HUES48 (cell line): Measurements from ENCODE around the gene PPP1R16B.
"Not testable (repeated sequence)": the region's sequence is repeated elsewhere in the genome, so short reads cannot be mapped to it uniquely, and the experiment has no call there.

ENCODE experiments used
- H3K27ac ChIP-seq: one replicate; pipeline ENCODE4 v1.7.0; 2013; ENCODE audit warnings: low read depth, low read length, inconsistent platforms
- H3K27me3 ChIP-seq: 2 replicates; pipeline ENCODE4 v1.6.1; 2013; ENCODE audit warnings: mild to moderate bottlenecking, low read length; ENCODE audit not compliant: control insufficient read depth, insufficient read depth
- H3K36me3 ChIP-seq: 2 replicates; pipeline ENCODE4 v1.6.1; 2013; ENCODE audit warnings: low read length; ENCODE audit not compliant: control insufficient read depth, insufficient read depth
- H3K4me1 ChIP-seq: 2 replicates; pipeline ENCODE4 v1.6.1; 2013; ENCODE audit warnings: mild to moderate bottlenecking, low read length; ENCODE audit not compliant: control insufficient read depth, insufficient read depth
- H3K4me3 ChIP-seq: 2 replicates; pipeline ENCODE4 v1.5.1; 2013; ENCODE audit warnings: mild to moderate bottlenecking, low read depth, low read length
- H3K9ac ChIP-seq: 2 replicates; pipeline ENCODE4 v1.6.1; 2013; ENCODE audit warnings: mild to moderate bottlenecking, low read depth, low read length, moderate library complexity
- H3K9me3 ChIP-seq: 2 replicates; pipeline ENCODE4 v1.6.1; 2013; ENCODE audit warnings: low read length; ENCODE audit not compliant: control insufficient read depth, insufficient read depth

The PPP1R16B gene

GRCh38 chr20:38953630-38954340 lies 148.3 kb downstream of the PPP1R16B start:
- H3K36me3 ChIP-seq = peaks cover 48% of the 10 kb centered on the region
- no peak overlapping the region for H3K27ac ChIP-seq
- H3K9ac ChIP-seq = no peak overlapping the region
- H3K4me1 ChIP-seq = no peaks in the 10 kb centered on the region
- H3K27me3 ChIP-seq = no peaks in the 10 kb centered on the region
- H3K9me3 ChIP-seq = no peaks in the 10 kb centered on the region
- no peak overlapping the region for H3K4me3 ChIP-seq

DNA sequence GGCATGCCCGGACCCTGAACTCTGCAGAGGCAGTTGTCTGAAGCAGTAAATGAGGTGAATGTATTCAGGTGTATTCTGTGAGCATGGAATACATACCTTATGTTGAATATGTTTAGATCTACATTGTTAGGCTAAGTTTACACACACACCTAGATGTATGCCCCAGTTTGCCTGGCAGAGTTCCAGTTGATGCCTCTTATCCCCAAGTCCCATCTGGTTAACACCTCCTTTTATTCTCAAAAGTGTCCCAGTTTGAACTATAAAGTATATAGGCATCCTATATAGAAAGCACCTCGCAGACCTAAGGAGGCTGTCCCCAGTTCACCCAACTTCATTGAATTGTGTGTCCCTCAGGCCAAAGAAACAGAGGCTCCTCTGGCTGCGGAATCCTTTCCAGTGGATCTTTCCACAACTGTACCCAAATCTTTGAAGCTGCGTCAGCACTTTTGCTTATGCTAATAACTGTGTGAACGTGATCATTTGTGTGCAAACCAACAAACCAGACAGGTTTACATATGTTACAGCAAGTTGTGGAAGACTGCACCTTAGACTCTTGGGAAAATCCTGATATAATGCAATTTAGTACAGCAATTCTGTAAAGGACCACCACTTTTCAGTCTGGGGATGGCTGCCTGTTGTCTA lies 151.9 kb downstream of the PPP1R16B start:
- no peaks in the 10 kb centered on the region for H3K27me3 ChIP-seq
- no peak overlapping the region for H3K9ac ChIP-seq

DNA sequence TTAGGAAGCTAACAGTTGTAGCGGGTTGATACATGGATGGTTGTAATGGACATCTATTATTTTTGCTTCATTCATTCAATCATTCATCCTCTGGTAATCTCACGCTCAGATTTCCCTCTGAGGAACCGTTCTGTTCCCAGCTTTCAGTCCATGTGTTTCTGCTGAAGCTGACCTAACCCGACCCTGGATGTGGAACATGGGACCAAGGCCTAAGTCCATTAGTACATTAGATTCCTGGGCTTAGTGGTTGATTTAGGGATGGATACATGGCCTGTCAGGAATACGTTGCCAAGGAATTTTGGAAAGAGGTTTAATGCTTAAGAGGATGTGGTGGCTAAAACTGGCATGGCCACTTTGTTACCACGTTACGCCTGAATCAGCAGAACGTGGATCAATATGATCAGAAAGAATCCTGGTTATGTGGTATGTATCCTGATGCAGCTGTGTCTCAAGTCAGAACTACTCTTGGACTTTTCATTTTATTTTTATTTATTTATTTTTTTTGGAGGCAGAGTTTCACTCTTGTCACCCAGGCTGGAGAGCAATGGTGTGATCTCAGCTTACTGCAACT lies 152.5 kb downstream of the PPP1R16B start:
- H3K27me3 ChIP-seq = no peaks in the 10 kb centered on the region
- no peak overlapping the region for H3K4me3 ChIP-seq
- H3K27ac ChIP-seq = no peak overlapping the region
- H3K4me1 ChIP-seq = peaks cover 10% of the 10 kb centered on the region
- H3K9me3 ChIP-seq = no peaks in the 10 kb centered on the region
- H3K36me3 ChIP-seq = peaks cover 9% of the 10 kb centered on the region
- H3K9ac ChIP-seq = no peak overlapping the region

More for the DNA sequence above, 151.9 kb downstream of the PPP1R16B start:
- H3K27ac ChIP-seq = no peak overlapping the region
- H3K9me3 ChIP-seq = no peaks in the 10 kb centered on the region
- peaks cover 15% of the 10 kb centered on the region for H3K36me3 ChIP-seq
- H3K4me3 ChIP-seq = no peak overlapping the region
- peaks cover 10% of the 10 kb centered on the region for H3K4me1 ChIP-seq

- H3K27me3 ChIP-seq, H3K9ac ChIP-seq, H3K36me3 ChIP-seq, H3K4me3 ChIP-seq, H3K9me3 ChIP-seq, H3K27ac ChIP-seq: not testable (repeated sequence)
- peaks cover 10% of the 10 kb centered on the region for H3K4me1 ChIP-seq
Observed at GRCh38 chr20:38960187-38960687, 154.7 kb downstream of the PPP1R16B start.

DNA sequence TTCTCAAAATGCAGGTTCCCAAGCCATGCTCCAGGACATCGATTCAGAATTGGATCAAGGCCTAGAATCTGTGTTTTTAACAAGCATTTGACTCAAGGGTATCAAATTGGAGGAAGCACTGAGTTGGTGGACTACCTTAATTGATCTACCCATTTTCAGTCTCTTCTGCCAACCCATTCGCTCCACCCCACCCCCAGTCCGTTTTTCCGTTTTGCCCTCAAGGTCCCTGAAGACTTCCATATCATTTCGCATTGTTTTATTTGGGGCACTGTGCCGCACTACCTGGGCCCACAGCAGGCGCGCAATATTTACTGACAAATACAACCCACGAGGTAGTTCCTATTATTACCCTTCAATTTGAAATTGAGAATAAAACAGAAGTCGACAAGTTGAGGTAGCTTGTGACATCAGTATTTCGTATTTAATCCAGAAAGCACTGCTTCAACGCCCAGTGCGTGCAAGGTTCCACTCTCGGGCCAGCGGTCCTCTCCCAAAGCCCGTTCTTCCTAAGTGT lies 156.1 kb downstream of the PPP1R16B start:
- Histone ChIP-seq H3K9me3 (no peaks in the 10 kb centered on the region), H3K9ac (peak overlapping the region; percentile 98), H3K27ac (peak overlapping the region; percentile 97), H3K4me1 (peaks cover 10% of the 10 kb centered on the region), H3K27me3 (no peaks in the 10 kb centered on the region), H3K4me3 (peak overlapping the region; percentile 93), H3K36me3 (peaks cover 5% of the 10 kb centered on the region)

- H3K9ac ChIP-seq = peak within 1 kb of the TSS; percentile 98
- H3K4me1 ChIP-seq = peaks cover 10% of the 10 kb centered on the region
- H3K9me3 ChIP-seq = no peaks in the 10 kb centered on the region
- peaks cover 5% of the 10 kb centered on the region for H3K36me3 ChIP-seq
- H3K4me3 ChIP-seq = peak within 1 kb of the TSS; percentile 93
- no peaks in the 10 kb centered on the region for H3K27me3 ChIP-seq
- peak within 1 kb of the TSS; percentile 97 for H3K27ac ChIP-seq
Observed at GRCh38 chr20:38962044-38962927, 156.8 kb downstream of the PPP1R16B start, which contains the start of gene DHX35. DHX35 (plus strand) TSS chr20:38962344; CDS start chr20:38962368, 24 bp downstream.

DNA sequence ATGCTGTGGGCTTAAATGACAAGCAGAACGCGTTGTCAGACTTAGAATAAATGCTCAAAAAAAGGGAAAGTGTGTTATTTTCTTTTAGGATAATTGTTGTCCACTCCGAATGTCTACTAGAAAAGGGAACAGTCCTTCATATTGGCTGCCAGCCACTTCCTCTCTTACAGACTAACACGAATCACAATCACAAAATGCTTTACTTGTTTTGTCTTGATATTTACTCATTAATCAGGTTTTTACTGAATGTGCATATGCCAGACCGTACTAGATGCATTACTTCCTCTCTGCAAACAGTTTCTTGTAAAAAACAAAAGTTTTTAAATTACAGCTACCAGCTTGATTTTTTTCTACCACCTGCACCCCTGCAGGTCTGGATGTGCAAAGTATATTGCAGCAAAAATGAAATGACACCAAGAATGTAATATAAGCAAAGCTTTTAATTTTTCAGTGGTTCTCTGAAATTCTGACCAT lies 157.5 kb downstream of the PPP1R16B start:
- Histone ChIP-seq H3K36me3 (peaks cover 6% of the 10 kb centered on the region), H3K9ac (peak overlapping the region; percentile 95), H3K4me1 (peaks cover 10% of the 10 kb centered on the region), H3K27me3 (no peaks in the 10 kb centered on the region), H3K9me3 (no peaks in the 10 kb centered on the region), H3K27ac (peak overlapping the region; percentile 97), H3K4me3 (peak overlapping the region; percentile 93)

GRCh38 chr20:38963745-38964144 lies 158.2 kb downstream of the PPP1R16B start:
- Histone ChIP-seq H3K27me3 (no peaks in the 10 kb centered on the region), H3K36me3 (peaks cover 9% of the 10 kb centered on the region), H3K4me1 (peaks cover 10% of the 10 kb centered on the region), H3K9ac (no peak overlapping the region), H3K4me3 (no peak overlapping the region), H3K27ac (no peak overlapping the region), H3K9me3 (no peaks in the 10 kb centered on the region)

DNA sequence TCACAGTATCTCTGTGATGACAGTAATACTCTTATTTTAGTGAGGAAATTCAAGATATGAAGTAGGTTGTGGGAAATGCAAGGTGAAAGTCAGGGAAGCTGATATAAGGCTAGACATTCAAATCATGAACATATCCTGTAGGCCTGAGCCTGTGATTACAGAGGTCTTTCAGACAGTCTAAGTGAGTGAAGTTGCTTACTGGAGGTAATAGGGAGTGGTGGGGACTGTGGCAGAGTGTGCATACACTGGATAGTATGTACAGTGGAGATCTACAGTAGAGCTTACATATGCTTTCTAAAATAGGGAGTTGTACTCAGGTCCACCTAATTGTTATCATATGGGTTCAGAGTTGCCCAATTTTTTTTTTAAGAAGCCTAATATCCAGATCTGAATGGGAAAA lies 159.8 kb downstream of the PPP1R16B start:
- Histone ChIP-seq H3K4me1 (peaks cover 10% of the 10 kb centered on the region), H3K27ac (no peak overlapping the region), H3K9me3 (no peaks in the 10 kb centered on the region), H3K36me3 (peaks cover 24% of the 10 kb centered on the region), H3K9ac (no peak overlapping the region), H3K27me3 (no peaks in the 10 kb centered on the region), H3K4me3 (no peak overlapping the region)

- no peak overlapping the region for H3K4me3 ChIP-seq
- H3K4me1 ChIP-seq = no peaks in the 10 kb centered on the region
- no peaks in the 10 kb centered on the region for H3K27me3 ChIP-seq
- no peak overlapping the region for H3K27ac ChIP-seq
- peaks cover 46% of the 10 kb centered on the region for H3K36me3 ChIP-seq
- no peaks in the 10 kb centered on the region for H3K9me3 ChIP-seq
- no peak overlapping the region for H3K9ac ChIP-seq
Observed at GRCh38 chr20:38968090-38968489, 162.6 kb downstream of the PPP1R16B start.
